Measurements from ENCODE around the gene GPR108. TPM values are rescaled to one million over a fixed set of nuclear protein-coding genes. Genes with fewer than 3 reads are reported as not detected.

GPR108 gene
- total and polyA plus RNA-seq, 4 donors = 17.2 to 34.2 (median 30.5) TPM

- peak overlapping the region; percentile 97 to 99 for H3K27ac ChIP-seq (ENCODE audit: low read depth in 1 of 2, low read length in 2 of 2)
- no peak for DNase-seq (ENCODE audit: low spot score)
- WGBS = 45% methylated on average over 8 of the region's 8 CpGs
- no peaks in the 10 kb centered on the region for H3K27me3 ChIP-seq (ENCODE audit: control insufficient read depth in 4 of 4, insufficient read depth in 4 of 4, low read length in 3 of 4)
- peaks cover 10 to 53% (median 38%) of the 10 kb centered on the region in 4 donors for H3K4me1 ChIP-seq (ENCODE audit: control insufficient read depth in 4 of 4, insufficient read depth in 4 of 4, low read length in 3 of 4)
- H3K9me3 ChIP-seq (ENCODE audit: control insufficient read depth in 4 of 4, low read length in 3 of 4) = no peaks in the 10 kb centered on the region
- TF ChIP-seq RXRA (IDR thresholded peaks at IDR 0.05) = no peak
- peak; percentile 2 for TF ChIP-seq MAX (IDR thresholded peaks at IDR 0.05)
- TF ChIP-seq NR2F2 (IDR thresholded peaks at IDR 0.05) = no peak
- peaks cover 0 to 11% (median 2%) of the 10 kb centered on the region in 4 donors for H3K36me3 ChIP-seq (ENCODE audit: control insufficient read depth in 4 of 4, insufficient read depth in 3 of 4, low read depth in 1 of 4, low read length in 3 of 4)
- H3K4me3 ChIP-seq (ENCODE audit: low read depth in 1 of 3, low read length in 3 of 3) = no peak overlapping the region
- H3K9ac ChIP-seq (ENCODE audit: low read depth in 1 of 2, low read length in 2 of 2) = no peak overlapping the region
Measured at GRCh38 chr19:6728346-6728745, 9.0 kb downstream of the GPR108 start.

GRCh38 chr19:6725513-6726231, 11.7 kb downstream of the GPR108 start:
- peaks cover 6 to 67% (median 51%) of the 10 kb centered on the region in 4 donors for H3K4me1 ChIP-seq (ENCODE audit: control insufficient read depth in 4 of 4, insufficient read depth in 4 of 4, low read length in 3 of 4)

More at GRCh38 chr19:6725513-6726231, 11.7 kb downstream of the GPR108 start:
- H3K9ac ChIP-seq (ENCODE audit: low read depth in 1 of 2, low read length in 2 of 2) = peak overlapping the region; percentile 27 to 49
- DNase-seq (ENCODE audit: low spot score) = no peak
- 39% methylated on average over 16 of the region's 16 CpGs for WGBS
- peak overlapping the region; percentile 19 to 56 (median 26) for H3K4me3 ChIP-seq (ENCODE audit: low read depth in 1 of 3, low read length in 3 of 3)
- H3K27me3 ChIP-seq (ENCODE audit: control insufficient read depth in 4 of 4, insufficient read depth in 4 of 4, low read length in 3 of 4) = no peaks in the 10 kb centered on the region
- H3K27ac ChIP-seq (ENCODE audit: low read depth in 1 of 2, low read length in 2 of 2) = peak overlapping the region; percentile 67 to 84
- TF ChIP-seq TAF1 (conservative IDR thresholded peaks at IDR 0.05) (peak; percentile 45), FOXA1 (IDR thresholded peaks at IDR 0.05) (no peak), MAX (IDR thresholded peaks at IDR 0.05) (peak; percentile 30), RAD21 (IDR thresholded peaks at IDR 0.05) (peak in 1 of 2 donors; percentile 9), ZBTB33 (IDR thresholded peaks at IDR 0.05) (peak; percentile 24), SP1 (IDR thresholded peaks at IDR 0.05) (peak; percentile 79), GABPA (IDR thresholded peaks at IDR 0.05 in 1 of 2, conservative IDR thresholded peaks at IDR 0.05 in 1 of 2) (no peak), FOXA2 (IDR thresholded peaks at IDR 0.05) (no peak), REST (IDR thresholded peaks at IDR 0.05) (peak; percentile 41), CTCF (IDR thresholded peaks at IDR 0.05; ENCODE audit: low read depth, low read length, missing input control) (no peak), EGR1 (IDR thresholded peaks at IDR 0.05; ENCODE audit: low read depth in 2 of 2) (no peak), ATF3 (IDR thresholded peaks at IDR 0.05) (peak; percentile 24), JUND (IDR thresholded peaks at IDR 0.05) (no peak), HNF4A (conservative IDR thresholded peaks at IDR 0.05) (peak; percentile 56 to 70), YY1 (IDR thresholded peaks at IDR 0.05) (peak; percentile 90), NR2F2 (IDR thresholded peaks at IDR 0.05) (peak; percentile 74), HNF4G (IDR thresholded peaks at IDR 0.05) (peak; percentile 13), RXRA (IDR thresholded peaks at IDR 0.05) (peak; percentile 87)
- no peaks in the 10 kb centered on the region for H3K36me3 ChIP-seq (ENCODE audit: control insufficient read depth in 4 of 4, insufficient read depth in 3 of 4, low read depth in 1 of 4, low read length in 3 of 4)
- H3K9me3 ChIP-seq (ENCODE audit: control insufficient read depth in 4 of 4, low read length in 3 of 4) = no peaks in the 10 kb centered on the region
